Activated T-helper 9 cell treated with anti-CD3 and anti-CD28 coated beads, Interleukin-2, amount 50 U/mL, for 16 hours (primary cell): Measurements from ENCODE around the gene KRT5.
"Not testable (repeated sequence)": the region's sequence is repeated elsewhere in the genome, so short reads cannot be mapped to it uniquely, and the experiment has no call there.

ENCODE experiments used
- DNase-seq: peaks from one replicate; pipeline ENCODE4 v3.0.0-alpha.2; 2020; ENCODE audit warnings: low read depth

Gene KRT5

DNA sequence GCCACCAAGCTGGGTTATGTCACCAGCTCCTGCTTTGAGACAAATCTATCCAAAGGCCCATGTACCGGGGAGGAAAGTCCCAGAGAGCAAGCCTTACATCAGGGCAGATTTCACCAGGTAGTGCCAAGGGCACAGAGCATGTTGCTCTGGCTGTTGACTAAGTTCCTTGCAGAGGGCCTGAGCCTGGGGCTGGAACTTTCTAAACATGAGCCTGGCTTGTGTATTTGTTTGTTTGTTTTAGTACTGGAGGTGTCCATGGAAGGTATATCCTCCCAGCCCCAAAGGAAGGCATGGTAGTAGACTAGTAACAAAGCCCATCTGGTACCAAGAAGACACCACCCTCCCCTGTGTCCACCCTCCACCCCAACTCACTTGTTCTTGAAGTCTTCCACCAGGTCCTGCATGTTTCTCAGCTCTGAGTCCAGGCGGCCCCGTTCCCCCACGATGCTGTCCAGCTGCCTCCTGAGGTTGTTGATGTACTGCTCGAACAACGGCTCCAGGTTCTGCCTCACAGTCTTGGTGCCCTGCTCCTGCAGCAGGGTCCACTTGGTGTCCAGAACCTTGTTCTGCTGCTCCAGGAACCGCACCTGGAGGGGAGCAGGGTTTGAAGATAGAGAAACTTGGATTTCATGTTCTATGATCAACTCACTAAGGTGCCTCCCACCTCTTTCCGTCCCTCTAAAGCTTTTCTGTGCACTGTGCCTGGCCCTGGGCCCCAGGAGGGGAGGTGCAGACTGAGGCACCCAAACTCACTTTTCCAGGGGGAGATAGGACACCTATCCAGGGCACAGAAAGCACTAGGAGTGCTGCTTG lies 1.4 kb downstream of the KRT5 start:
- no peak for DNase-seq

DNA sequence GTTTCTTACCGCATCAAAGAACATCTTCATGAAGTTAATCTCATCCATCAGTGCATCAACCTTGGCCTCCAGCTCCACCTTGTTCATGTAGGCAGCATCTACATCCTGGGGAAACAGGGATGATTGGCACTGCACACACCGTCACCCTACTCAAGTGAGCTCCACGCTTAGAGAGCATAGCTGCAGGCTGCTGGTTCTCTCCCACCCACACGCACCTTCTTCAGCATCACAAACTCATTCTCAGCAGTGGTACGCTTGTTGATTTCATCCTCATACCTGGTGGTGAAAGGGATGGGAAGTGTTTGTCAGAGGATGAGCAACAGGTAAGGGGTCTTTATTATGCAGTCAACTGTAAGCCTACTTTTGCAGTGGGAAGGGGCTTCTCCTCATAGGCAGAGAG lies 2.3 kb downstream of the KRT5 start:
- DNase-seq: no peak

DNA sequence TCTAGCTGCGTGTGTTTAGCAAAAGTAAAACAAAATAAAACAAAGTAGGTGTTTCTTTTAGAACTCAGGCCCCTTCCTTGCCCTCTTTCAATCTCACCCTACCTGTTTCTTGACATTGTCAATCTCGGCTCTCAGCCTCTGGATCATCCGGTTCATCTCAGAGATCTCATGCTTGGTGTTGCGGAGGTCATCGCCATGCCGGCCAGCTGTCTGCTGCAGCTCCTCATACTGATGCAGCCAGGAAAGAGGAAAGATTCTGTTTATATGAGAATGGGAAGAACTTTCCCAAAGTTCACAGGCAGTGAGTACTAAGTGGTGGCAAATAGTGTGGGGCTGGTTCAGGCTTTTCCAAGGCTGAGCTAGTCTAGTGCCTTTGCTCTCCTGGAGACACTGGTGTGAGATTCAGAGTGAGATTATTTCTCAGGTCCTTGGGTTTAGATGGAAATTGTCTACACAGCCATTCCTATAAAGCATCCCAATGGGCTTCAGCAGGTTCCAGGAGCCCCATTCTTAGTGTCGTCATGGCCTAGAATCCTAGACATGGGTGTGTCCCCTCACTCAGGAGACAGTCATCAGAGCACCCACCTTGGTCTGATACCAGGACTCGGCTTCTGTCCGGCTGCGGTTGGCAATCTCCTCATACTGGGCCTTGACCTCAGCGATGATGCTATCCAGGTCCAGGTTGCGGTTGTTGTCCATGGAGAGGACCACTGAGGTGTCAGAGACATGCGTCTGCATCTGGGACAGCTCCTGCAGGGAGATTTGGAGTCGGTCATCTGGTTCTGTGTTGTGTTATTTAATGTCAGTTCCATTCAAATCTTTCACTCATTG lies 3.0 kb downstream of the KRT5 start:
- no peak for DNase-seq

DNA sequence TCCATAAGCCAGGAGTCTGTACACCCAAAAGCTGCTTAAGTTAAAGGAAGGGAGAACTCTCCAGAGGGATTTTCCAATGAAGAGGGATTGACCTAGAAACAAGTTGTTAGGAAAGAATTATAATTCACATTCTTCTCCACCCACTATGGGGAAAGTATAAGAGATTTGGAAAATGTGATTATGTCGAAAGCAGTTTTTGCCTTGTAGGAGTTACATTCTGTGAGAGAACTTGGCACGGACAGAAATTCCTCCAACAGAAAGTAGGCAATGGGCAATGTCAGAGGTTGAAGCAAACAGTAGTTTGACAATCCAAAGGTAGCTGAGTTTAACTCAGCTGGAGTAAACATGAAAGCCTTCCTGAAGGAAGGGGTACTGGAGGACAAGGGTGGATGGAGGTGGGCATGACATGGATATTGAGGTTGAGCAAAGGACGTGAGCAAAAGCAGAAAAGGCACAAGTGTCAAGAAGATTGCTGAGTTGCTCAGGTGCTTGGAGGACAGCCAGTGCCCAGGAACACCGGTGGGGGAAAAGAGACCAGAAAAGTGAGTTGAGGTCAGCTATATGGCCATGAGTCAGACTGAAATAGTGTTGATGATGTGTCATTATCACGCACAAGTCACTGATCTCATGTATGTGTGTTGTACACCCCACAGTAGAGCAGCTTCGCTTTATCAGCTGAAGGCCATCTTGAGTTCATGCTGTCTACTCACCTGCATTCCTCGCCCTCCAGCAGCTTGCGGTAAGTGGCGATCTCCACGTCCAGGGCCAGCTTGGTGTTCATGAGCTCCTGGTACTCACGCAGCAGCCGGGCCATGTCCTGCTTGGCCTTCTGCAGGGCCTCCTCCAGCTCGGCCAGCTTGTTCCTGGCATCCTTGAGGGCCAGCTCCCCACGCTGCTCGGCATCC lies 4.0 kb downstream of the KRT5 start:
- no peak for DNase-seq

DNA sequence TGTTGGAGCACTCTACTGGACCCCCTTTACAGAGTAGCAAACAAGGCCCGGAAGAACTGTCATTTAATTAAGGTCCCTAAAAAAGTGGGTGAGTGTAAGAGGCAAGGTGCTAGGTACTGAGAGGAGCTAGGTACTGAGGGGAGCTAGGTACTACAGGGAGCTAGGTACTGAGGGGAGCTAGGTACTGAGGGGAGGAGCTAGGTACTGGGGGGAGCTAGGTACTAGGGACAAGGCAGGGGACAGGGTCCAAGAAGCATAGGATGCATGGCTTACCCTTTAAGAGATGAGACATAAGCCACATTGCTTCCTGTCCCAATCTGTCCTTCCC lies 4.9 kb downstream of the KRT5 start:
- DNase-seq: no peak

DNA sequence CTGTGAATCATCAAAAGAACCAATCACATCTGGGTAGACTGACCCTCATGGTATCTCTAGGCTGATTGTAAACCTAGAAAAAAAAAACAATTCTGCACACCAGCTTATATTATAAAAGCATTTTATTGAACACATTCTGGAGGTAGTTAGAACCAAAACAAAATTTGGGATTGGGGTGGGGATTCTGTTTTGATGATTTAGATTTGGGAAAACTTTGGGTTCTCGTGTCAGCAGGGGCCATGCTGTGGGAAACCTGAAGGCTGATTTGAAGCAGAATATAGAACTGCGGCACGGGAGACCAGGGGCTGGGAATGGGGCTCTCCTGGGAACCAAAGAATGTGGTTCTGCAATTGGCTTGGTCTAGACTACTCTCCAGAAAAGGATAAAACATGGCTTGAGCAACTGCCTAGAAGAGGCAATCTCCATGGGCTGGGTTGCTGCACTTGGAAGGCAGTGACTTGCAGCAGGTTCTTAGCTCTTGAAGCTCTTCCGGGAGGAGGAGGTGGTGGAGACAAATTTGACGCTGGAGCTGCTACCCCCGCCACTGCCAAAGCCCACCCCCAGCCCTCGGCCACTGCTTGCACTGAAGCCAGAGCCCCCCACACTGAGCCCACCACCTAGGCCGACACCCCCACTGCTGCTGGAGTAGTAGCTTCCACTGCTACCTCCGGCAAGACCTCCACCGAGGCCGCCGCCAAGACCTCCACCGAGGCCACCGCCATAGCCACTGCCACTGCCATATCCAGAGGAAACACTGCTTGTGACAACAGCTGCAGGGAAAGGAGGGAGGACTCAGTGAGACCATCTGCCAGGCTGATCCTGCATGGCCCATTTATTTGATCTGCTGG lies 5.5 kb downstream of the KRT5 start:
- DNase-seq: no peak

DNA sequence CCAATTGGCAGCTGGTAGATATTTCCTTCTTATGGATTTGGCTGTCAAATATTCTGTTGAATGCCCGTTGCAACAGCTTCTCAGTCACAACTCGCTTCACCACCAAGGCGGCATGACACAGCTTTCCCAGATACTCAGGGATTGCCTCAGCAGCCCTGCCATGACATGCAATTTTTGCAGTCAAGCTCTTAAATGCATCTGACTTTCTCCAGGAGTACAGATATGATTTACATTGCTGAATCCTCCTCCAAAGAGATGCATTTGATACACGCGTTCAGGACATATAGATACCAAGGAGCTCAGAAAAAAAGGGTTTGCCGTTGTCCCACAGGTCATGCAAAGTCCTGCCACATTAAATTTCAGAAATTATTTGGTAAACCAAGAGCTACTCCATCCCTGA lies 6.5 kb downstream of the KRT5 start:
- DNase-seq: no peak

DNA sequence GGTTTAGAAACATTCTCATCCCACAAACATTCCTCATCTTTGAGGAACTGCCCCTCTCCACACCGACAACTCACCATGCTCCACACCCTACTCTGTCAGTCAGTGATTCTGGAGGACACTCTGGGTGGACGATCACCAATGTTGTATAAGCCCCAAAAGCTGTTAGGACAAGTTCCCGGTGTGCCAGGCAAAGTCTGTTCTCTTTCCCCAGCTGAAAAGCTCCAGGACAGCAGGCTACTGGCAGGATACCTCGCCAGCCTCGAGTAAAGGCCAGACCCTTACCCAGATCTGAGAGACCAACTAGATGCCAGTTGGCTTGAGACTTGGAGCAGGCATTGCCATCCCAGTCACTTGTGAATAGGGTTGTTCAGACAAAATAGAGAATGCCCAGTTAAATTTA lies 12.0 kb downstream of the KRT5 start:
- DNase-seq: no peak

DNA sequence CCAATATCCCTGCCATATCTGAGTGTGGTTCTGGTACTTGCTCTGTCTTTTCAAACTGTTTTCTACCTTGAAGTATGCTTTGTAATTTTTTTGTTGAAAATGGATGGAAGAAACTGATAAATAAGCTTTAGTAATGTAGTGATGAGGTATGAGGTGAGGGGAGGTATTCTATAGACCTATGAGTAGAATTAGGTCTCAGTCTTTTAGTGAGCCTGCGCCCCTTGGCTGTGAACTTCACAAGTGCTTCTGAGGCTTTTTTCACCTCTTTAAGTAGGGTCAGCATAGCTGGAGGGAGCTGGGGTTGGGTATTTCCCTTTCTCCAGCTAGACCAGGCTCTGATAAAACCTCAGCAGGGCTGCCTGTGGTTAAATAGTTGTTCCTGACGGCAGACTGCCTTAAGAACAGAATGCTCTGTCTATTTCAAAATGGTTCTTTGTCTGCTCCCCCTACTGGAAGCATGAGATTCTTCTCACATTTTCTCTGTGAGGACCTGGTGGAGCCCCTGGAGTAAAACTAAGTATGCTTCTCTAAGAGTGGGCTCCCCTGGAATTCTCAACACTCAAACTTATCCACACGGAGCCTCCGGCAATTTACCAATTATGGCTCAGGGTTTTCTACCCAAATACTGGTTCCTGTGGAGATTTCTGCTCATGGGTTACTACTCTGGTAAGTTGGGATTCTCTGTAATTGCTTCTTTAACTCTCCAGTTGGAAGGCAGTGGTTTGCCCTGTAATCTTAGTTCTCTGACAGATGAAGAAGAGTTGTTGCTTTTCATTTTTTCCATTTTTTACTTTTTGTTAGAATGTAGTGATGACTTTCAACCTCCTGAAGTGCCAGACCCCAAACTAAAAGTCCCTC lies 13.1 kb downstream of the KRT5 start:
- DNase-seq: no peak

DNA sequence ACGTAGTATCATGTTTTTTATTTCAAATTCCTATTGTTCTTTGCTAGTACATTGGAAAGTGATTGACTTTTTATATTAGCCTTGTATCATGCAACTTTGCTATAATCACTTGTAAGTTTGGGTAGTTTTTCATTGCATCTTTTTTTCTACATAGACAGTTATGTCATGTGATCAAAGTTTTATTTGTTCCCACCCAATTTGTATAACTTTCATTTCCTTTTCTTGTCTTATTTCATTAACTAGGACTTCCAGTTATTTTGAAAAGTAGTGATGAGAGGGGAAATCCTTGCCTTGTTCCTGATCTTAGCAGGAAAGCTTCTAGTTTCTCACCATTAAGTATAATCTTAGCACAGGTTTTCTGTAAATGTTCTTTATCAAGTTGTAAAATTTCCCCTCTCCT lies 17.3 kb downstream of the KRT5 start:
- DNase-seq: no peak

DNA sequence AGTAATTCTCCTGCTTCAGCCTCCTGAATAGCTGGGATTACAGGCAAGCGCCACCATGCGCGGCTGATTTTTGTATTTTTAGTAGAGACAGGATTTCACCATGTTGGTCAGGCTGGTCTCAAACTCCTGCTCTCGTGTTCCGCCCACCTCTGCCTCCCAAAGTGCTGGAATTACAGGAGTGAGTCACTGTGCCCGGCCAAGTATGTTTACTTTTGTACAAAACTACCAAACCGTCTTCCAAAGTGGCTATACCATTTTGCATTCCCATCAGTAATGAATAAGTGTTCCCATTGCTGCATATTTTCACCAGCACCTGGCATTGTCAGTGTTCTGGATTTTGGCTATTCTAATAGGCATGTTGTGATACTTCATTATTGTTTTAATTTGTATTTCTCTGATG lies 18.7 kb downstream of the KRT5 start:
- DNase-seq: no peak

DNA sequence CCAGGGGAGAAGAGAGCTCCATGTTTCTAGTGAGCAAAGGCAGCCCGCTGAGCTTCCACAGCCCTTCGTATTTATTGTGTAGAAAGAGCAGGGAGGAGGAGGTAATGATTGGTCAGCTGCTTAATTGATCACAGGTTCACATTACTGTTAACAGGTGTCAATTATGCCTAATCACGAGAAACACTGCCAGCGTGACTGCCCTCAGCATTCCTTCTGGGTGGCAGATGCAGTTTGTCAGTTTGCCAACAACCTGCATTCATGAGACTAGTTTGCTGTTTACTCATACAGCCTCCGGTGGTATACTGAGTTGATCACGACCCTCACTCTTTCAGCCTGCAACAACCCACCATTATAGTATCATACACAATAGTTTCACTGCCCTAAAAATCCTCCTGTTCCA lies 19.6 kb downstream of the KRT5 start:
- DNase-seq: not testable (repeated sequence)

DNA sequence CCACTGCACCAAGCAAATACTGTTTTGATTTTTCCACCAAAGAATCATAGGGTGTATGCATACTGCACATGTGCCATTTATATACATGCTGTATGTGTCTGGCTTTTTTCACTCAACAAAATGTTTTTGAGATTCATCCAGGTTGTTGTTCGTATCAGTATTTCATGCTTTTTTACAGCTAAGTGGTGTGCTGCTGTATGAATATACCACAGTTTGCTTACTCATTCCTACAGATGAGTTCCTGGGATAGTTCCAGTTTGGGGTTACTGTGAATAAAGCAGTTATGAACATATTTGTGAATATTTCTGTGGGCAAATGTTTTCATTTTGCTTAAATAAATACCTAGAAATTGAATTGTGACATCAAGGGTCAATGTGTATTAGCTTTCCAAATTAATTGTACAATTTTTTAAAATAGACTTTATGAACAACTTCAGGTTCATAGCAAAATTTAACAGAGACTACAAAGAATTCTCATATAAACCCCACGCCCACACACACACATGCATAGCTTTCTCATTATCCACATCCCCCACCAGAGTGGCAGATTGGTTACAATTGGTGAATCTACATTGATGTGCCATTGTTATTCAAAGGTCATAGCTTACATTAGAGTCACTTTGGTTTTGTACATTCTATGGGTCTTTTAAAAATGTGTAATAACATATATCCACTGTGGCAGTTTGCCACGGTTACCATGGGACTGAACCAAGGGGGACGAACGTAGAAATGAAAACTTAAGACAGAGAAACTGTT lies 20.2 kb downstream of the KRT5 start:
- no peak for DNase-seq

DNA sequence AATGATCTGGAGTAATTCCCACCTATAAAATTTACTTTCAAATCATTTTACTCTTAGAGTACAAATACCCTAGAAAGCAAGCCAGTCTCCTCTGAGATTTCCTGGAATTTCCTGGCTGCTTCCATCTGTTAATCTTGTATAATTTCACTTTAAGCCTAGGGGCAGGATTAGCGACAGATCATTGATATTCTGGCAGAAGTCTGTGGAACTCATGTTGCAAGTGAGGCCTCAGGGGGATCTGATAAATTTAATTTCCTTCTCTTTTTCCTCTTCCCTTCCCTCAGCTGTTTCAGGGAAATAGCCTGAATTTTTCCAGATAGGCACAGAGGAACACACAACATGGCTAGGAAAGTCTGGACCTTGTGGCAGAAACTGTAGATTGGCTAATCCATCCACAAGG lies 21.2 kb downstream of the KRT5 start:
- DNase-seq: no peak

DNA sequence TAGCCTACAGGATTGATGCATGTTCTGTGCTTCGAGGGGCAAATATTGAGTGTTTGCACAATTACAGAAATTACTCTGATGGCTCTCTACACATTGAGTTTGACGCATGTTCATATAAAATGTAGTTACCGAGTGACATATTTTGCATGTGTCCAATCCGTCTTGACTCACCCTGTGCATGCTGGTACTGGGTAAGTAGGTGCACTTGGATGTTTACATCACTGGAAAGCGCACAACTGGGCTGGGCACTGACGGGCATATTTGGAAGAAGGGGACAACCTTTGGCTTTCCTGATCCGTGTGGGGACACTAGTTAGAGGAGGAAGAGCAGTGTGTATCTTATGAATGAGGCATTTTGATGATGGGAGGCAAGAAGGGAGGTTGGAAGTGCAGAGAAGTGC lies 22.2 kb downstream of the KRT5 start:
- no peak for DNase-seq

DNA sequence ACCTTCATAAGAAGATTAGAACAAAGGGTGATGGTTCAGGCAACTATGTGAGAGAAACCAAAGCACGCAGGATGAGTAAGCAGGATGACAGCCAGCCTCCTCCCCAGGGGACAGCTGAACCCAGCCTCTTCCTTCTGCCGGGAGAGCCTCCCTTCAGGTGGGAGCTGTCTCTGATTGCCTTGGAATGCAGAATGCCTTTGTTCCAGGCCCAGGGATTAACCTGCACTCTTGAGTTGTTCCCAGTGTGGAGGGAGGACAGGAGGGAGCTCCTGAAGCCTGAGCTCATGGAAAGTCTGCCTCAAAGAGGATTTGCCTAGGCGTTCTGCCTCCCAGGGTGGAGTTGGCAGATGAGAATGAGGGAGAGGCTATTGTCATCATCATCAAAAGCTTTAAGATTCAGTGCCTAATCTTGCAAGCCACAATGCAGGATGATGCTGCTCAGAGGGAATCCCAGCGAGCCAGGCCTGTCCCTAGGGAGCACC lies 23.6 kb downstream of the KRT5 start:
- DNase-seq: no peak

DNA sequence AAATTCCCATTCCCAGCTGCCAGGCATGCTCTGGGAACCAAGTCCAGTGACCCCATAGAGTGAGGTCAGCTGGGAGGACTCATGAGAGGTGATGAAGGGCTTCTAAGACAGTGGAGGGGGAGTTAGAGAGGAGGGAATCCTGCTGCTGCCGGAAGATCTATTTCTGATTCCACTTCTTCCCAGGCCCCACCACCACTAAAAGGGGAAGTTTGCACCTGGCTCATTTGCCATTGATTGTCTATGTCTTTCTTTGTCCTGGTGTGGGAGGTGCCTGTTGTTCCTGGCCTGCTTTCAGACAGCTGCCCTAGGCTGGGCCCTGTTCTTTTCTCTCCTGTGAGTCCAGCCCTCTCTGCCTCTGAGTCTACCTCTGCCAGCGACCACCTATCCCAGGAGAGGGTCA lies 24.1 kb downstream of the KRT5 start:
- no peak for DNase-seq

DNA sequence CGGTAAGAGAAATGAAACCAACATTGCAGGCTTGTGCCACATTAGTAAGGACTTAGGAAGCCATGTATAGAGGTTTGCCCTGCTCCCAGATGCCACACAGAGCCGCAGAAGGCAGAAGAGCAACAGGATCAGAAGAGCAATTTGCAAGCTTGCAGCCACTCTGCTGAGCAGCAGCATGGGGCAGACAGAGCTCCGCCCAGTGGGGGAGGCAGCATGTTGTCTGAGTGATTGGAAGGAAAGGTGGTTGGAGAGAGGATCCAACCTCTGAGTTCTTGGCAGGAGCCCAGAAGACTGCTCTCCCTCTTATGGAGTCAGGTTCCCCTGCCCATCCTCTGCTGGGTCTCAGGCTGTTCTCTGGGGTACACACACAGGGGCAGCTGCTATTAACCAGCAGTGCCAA lies 24.8 kb downstream of the KRT5 start:
- no peak for DNase-seq

DNA sequence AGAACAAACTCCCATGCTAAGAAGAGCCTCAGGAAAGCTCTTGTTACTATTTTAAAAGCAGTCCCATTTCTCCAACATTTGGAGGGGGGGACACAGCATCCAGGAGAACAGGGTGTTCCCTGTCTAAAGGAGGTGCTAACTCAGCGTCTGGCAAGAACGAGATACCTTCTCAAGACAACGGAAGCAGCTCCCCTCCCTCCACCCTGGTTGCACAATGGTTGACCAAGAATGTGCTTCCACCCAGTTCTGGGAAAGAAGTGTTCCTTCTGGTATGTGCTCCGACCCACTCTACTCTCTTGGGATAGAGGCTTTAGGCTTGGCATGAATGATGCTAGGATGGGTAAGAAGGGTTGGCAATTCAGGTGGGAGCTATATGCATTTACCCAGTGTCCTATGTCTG lies 25.7 kb downstream of the KRT5 start:
- no peak for DNase-seq

DNA sequence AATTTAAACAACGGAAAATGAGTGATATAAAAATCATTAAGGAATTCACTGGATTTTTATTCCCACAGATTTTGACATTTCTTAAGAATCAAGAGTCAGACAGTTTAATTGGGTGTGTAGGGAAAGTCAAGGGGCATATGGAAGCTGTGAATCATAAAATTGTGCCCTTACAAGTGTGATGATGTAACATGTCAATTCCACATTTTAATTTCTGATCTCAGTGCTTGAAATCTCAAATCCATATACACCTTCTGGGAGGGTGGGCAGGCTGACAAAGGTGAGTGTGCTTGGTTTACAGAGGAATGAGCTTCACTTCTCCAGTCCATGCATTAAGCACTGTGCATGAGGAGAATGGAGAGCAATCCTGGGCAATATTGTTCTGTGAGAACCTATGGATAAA lies 26.1 kb downstream of the KRT5 start:
- no peak for DNase-seq
